ENCODE data around the gene TTLL3. TPM values are rescaled to one million over a fixed set of nuclear protein-coding genes. Genes with fewer than 3 reads are reported as not detected.

The TTLL3 gene
- total and polyA plus RNA-seq, 2 of the 13 experiments (the other 11 are each of a cell fraction or from before 2014, with no cell fraction given), result 9.5 to 51.2 TPM

DNA sequence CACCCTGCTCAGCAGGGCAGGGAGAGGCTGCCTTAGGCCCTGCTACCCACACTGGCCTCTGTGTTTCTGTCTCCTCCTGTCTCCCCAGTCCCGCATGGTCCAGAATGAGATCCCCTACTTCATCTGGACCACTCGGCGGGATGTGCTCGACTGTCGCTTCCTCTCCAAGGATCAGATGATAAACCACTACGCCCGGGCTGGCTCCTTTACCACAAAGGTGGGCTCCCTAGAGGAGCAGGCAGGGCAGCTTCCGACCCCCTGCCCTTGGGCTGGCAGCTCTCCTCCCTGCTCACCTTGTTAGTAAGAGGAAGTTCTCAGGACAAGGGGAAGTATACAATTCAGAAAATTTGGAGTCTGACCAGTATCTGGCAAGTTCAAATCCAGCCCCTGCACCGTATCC lies 5.9 kb downstream of the TTLL3 start:
- DNase-seq (ENCODE audit: low spot score) (no peak), ATAC-seq (peak; percentile 8; the same call in 2 of the 3 replicates), FAIRE-seq (no peak)
- ChIA-PET CTCF (ENCODE audit: low intra/inter-chr PET ratio, low total read pairs) (no interaction called here), POLR2A (no interaction called here)
- BruUV-seq (replicated peaks), result no TSS peak
- in situ Hi-C loops (cut with HindIII; ENCODE audit: extremely low pct_ligation_motif_present, low pct_unique_long_range_greater_than_20kb) (no loop called here), intact Hi-C loops (cut with micrococcal nuclease; ENCODE audit: unreplicated experiment) (no loop called here)
- H3K9ac ChIP-seq (ENCODE audit: insufficient read depth, low read depth, low read length), result no peak overlapping the region
- no peaks in the 10 kb centered on the region for H3K27me3 ChIP-seq (ENCODE audit: control insufficient read depth in 1 of 2, insufficient read depth in 2 of 2, low read length in 2 of 2)
- peaks cover 4 to 14% of the 10 kb centered on the region in 2 experiments; a peak in 4 of 5 replicates for H3K36me3 ChIP-seq (replicated peaks in 1 of 2; ENCODE audit: control insufficient read depth in 1 of 2, insufficient read depth in 2 of 2, low read length in 2 of 2)
- H3K79me2 ChIP-seq (ENCODE audit: insufficient read depth, low read length), result no peaks in the 10 kb centered on the region
- H3K4me2 ChIP-seq (ENCODE audit: low read depth, low read length), result no peak overlapping the region
- H3K4me1 ChIP-seq (ENCODE audit: insufficient read depth, low read length), result no peaks in the 10 kb centered on the region
- WGBS (ENCODE audit: low lambda C conversion rate), result 98% methylated on average over 9 of the region's 9 CpGs
- H4K20me1 ChIP-seq (ENCODE audit: insufficient read depth, low read length), result no peaks in the 10 kb centered on the region
- no peak overlapping the region for H2AFZ ChIP-seq (ENCODE audit: low read length)
- H3K9me3 ChIP-seq (ENCODE audit: low read length), result no peaks in the 10 kb centered on the region
- TF ChIP-seq SMC3 (IDR thresholded peaks at IDR 0.05; ENCODE audit: low read length) (no peak), FOXA1 (IDR thresholded peaks at IDR 0.05) (no peak), FOXA1 (CRISPR knock-in tag; IDR thresholded peaks at IDR 0.05) (no peak), SETDB1 (CRISPR knock-in tag; IDR thresholded peaks at IDR 0.05; ENCODE audit: borderline replicate concordance) (no peak), TFDP1 (CRISPR knock-in tag; IDR thresholded peaks at IDR 0.05; ENCODE audit: borderline replicate concordance) (no peak), ZNF496 (CRISPR knock-in tag; IDR thresholded peaks at IDR 0.05; ENCODE audit: insufficient replicate concordance) (no peak), SUZ12 (IDR thresholded peaks at IDR 0.05; ENCODE audit: low read depth, low read length) (no peak), KLF9 (CRISPR knock-in tag; IDR thresholded peaks at IDR 0.05; ENCODE audit: low read depth) (no peak), ZBTB43 (CRISPR knock-in tag; conservative IDR thresholded peaks at IDR 0.05) (no peak), CCAR2 (optimal IDR thresholded peaks at IDR 0.05; ENCODE audit: low read depth, low read length) (no peak), NR2F2 (IDR thresholded peaks at IDR 0.05; ENCODE audit: borderline replicate concordance, low read depth) (no peak), CAMTA2 (CRISPR knock-in tag; IDR thresholded peaks at IDR 0.05; ENCODE audit: borderline replicate concordance) (no peak), TEAD2 (CRISPR knock-in tag; IDR thresholded peaks at IDR 0.05) (no peak)
- TF ChIP-seq, protein P1, sequence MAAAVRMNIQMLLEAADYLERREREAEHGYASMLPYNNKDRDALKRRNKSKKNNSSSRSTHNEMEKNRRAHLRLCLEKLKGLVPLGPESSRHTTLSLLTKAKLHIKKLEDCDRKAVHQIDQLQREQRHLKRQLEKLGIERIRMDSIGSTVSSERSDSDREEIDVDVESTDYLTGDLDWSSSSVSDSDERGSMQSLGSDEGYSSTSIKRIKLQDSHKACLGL (CRISPR knock-in tag; IDR thresholded peaks at IDR 0.05), result no peak
- H3K27ac ChIP-seq (ENCODE audit: extremely low read length, insufficient read depth, low read length), result no peak overlapping the region
- no peak overlapping the region for H3K4me3 ChIP-seq (replicated peaks in 1 of 3; ENCODE audit: insufficient read depth in 1 of 3, low read depth in 2 of 3, low read length in 3 of 3)

All from HepG2 (cell line).